Epithelial cell of proximal tubule (primary cell): ENCODE measurements around the gene TNFAIP2. TPM values are rescaled to one million over a fixed set of nuclear protein-coding genes. Genes with fewer than 3 reads are reported as not detected.

Source experiments
- DNase-seq: peaks from one replicate; pipeline ENCODE4 v3.0.0-alpha.2; 2011; ENCODE audit warnings: low read depth
- H3K4me3 ChIP-seq: 2 replicates; pipeline ENCODE4 v1.5.1; 2011; ENCODE audit warnings: low read depth, mild to moderate bottlenecking, low read length
- total RNA-seq: library from RNA; depleted of rRNA; stranded (reverse); fragments of >200 nt; gene quantifications from 2 replicates; pipeline ENCODE4 v1.2.3, GENCODE V29; 2015
- TF ChIP-seq, protein P1 (sequence below): conservative IDR thresholded peaks from 2 replicates; pipeline ENCODE4 v1.5.1; 2012; ENCODE audit warnings: low read depth, mild to moderate bottlenecking, low read length

The TNFAIP2 gene
- total RNA-seq, 1 donor from 2014 or later = 155 TPM

DNA sequence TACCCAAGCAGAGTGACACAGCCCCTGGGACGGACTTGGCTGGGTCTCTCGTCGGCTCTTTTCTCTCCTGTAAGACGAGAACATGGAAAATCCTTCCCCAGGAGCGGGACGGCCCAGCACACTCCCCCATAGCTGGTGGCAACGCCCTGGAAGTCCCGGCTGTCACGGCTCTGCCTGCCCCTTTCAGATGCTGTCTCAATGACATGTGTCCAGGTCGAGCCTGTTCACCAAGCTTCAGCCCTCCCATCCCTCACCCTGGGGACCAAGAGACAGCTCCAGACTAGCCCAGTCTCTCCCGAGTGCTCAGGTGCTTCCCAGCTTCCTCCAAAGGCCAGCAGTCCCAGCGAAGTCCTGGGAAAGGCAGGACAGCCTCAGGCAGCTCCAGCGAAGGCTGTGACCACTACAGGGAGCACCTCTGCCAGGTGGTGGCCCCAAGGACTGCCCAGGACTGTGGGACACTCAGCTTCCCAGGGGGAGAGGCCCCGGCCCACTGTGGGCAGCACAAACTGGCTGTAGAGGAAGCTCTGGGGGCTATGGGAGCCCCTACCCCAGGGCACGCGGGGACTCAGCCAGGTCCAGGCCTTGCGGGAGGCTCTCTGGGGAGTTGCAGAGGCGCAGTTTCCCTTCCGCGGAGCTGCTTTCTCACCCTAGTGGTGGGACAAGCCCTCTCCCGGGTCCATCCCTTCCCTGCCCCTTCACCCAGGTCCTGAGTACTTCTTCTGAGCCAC is 33.6 kb downstream of the TNFAIP2 start:
- H3K4me3 ChIP-seq = no peak overlapping the region
- TF ChIP-seq, protein P1, sequence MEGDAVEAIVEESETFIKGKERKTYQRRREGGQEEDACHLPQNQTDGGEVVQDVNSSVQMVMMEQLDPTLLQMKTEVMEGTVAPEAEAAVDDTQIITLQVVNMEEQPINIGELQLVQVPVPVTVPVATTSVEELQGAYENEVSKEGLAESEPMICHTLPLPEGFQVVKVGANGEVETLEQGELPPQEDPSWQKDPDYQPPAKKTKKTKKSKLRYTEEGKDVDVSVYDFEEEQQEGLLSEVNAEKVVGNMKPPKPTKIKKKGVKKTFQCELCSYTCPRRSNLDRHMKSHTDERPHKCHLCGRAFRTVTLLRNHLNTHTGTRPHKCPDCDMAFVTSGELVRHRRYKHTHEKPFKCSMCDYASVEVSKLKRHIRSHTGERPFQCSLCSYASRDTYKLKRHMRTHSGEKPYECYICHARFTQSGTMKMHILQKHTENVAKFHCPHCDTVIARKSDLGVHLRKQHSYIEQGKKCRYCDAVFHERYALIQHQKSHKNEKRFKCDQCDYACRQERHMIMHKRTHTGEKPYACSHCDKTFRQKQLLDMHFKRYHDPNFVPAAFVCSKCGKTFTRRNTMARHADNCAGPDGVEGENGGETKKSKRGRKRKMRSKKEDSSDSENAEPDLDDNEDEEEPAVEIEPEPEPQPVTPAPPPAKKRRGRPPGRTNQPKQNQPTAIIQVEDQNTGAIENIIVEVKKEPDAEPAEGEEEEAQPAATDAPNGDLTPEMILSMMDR = no peak
- no peak for DNase-seq

DNA sequence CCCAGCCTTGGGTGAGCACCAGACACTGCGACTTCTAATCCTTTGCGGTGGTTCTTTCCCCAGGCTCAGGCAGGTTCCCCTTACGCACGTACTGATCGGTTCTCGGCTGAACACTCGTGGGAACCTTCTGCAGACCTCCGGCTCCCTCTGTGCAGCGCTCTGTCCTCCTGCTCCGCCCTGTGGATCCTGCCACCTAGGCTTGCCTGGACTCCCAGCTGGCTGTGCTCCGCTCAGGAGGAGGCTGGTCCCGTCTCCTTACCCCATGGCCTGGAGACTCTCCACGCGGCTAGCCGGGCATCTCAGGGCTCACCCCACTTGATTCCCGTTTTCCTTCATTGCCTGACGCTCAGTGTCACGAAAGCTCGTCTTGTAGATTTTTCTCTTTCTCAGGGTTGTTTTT is 34.7 kb downstream of the TNFAIP2 start:
- H3K4me3 ChIP-seq = no peak overlapping the region
- TF ChIP-seq, protein P1 = no peak
- DNase-seq = no peak

DNA sequence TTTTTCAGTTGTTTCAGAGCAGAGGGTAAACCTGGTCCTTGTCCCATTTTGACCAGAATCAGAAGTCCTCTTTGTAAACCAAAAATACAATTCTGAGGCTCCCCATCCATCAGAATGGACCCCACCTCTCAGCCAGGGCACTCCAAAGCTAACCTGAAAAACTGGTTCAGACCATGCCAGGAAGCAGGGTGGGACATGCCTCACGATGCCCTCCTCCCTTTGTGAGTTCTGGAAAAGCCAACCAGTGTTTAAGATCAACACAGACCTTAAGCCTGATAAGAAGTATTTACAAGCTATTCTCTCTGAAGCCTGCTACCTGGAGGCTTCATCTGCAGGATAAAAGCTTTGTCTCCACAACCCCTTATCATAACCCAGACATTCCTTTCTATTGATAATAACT is 35.4 kb downstream of the TNFAIP2 start:
- TF ChIP-seq, protein P1 = no peak
- H3K4me3 ChIP-seq = no peak overlapping the region
- no peak for DNase-seq

DNA sequence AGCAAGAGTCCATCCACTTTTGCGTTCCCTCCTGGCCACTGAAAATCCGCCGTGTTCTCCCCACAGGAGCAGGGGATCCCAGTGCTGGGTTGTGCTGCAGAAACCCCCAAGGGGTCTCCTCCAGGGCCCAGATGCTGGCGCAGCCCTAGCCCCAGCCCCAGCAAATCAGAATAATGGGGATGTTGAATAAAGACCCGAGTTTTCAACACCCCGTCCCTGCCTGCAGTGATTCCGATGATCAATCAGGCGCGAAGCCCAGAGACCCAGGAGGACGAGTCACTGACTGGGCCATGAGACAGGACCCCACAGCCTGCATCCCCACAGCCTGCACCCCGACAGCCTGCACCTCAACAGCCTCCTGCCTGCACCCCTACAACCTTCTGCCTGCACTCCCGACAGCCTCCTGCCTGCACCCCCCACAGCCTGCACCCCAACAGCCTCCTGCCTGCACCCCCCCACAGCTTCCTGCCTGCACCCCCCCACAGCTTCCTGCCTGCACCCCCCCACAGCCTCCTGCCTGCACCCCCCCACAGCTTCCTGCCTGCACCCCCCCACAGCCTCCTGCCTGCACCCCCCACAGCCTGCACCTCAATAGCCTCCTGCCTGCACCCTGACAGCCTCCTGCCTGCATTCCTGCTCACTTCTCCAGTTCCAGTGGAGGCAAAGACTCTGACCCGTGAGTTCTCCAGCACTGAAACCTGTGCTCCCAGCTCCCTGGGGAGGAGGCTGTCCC is 37.2 kb downstream of the TNFAIP2 start:
- TF ChIP-seq, protein P1 = no peak

DNA sequence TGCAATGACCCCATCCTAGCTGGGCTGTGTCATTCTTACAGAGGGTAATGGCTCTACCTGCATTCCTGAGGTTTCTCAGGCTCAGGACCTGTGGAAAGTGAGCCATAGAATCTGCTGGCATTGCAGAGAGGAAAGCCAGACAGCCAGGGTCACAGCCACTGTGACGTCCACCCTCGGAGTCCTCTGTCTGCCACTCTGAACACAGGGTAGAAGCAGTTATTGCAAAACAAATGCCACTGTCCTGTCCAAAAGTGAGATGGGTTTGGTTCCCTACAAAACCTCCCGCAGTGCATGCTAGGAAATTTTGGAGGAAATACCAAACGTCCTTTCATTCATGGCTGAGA is 37.8 kb downstream of the TNFAIP2 start:
- no peak for DNase-seq
- TF ChIP-seq, protein P1 = no peak
- H3K4me3 ChIP-seq = no peak overlapping the region

More for the DNA sequence above, 37.2 kb downstream of the TNFAIP2 start:
- DNase-seq = no peak
- no peak overlapping the region for H3K4me3 ChIP-seq

DNA sequence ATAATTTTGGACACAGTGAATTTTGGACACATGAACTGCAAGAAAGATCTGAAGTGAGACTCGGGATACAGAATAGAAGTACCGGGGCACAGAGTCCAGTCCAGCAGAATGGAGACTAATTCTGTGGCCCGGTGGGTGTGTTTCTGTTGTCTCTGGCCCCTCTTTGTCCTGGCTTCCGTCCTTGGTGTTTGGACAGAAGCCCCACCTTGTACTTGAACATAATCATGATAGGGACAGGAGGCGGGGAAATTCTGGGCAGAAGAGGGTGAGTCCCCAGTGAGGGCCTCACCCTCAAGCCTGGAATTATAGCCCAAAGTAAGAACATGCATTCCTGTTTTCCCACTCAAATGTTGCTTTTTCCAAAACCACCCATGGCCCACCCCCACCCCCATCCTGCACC is 39.9 kb downstream of the TNFAIP2 start:
- TF ChIP-seq, protein P1 = no peak
- H3K4me3 ChIP-seq = no peak overlapping the region
- DNase-seq = no peak
